GM19467 (cell line): ENCODE measurements around the gene COQ9.

Source experiments
- ATAC-seq: cut with Tn5 transposase; IDR thresholded peaks from one replicate; pipeline ENCODE4 v1.9.1; 2021; ENCODE audit warnings: mild to moderate bottlenecking, moderate library complexity; ENCODE audit not compliant: unreplicated experiment

COQ9 gene

DNA sequence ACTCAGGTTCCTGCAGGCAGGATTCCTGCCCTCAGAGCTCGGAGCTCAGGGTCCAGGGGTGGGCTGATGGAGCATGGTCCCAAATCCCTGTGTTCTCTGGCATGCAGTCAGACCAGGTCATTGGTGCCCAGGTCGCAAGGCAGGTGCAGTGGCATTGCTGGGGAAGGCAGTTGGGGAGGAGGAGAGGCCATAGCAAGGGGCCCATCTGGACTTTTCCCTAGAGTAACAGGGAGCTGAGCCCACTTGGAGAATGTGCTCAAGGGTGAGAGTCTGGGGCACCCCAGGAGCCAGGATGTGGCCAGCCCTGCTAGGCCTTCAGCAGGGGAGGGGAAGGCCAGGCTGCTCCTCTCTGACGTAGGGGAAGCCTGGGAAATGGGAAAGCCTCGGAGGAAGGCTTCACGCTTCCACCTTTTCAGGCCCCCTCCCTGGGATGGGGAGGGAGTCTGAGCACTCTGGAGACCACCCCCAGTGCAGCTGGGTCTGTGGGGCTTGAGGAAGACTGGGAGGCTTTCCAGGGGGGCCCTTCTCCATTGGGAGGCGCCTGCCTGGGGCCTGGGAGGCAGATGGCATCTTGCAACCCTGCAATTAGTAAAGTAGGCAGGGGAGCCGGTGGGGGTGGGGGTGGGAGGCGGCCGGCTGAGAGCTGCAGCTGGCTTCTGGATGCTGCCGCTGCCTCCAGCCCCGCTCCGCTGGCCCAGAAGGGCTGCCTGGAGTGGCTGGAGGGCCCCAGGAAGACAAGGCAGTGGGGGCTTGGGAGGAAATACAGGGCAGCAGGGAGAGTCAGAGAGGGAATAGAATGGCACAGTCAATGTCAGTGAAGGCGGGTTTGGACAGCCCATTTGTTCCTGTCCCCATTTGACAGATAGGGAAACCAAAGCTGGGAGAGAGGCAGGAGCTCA lies 60.1 kb downstream of the COQ9 start:
- no peak for ATAC-seq

DNA sequence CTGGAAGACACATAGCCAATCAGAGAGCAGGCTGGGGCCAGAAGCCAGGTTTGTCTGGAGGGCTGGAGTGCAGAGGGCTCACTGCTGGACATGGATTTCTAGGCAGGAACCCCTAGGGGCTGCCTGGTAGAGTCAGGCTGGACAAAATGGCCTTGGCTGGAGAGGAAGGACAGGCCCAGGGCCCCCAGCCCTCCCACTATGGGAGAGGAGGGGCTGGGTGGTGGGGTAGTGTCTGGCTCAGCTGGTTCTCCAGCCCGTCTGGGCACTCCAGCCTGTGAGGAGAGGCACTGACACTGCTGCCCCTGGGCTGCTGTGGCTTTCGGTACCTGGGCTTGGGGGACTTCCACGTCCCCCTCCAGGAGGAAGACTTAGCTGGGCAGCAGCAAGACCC lies 60.8 kb downstream of the COQ9 start:
- no peak for ATAC-seq

DNA sequence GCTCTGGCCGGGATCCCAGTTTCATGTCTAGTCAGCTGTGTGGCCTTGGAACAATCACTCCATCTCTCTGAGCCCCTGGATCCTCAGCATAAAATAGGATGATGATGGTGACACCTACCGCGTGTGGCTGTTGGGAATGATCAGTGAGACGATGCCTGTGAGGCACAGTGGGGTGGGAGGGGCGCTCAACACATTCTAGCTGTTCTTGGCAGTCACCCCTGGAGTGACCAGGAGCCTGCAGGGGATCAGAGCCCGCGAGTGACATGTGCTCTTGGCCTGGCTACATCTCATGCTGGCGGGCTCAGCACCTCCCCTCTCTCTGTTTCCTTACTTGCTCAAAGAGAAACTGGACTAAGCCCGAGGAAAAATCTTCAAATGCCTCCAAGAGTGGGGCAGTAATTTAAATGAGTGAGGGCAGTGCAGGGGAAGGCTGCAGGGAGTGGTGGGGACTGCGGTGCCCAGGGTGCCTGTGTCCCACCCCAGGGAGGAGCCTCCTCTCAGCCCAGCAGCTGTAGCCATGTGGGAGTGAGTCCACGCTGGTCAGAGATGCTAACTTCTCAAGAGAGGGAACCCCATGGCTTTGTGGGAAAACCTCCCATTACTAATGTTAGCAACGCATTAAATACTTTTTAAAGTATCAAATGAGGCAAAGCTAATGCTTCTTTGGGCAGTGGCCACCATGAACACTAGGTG lies 62.1 kb downstream of the COQ9 start:
- no peak for ATAC-seq

DNA sequence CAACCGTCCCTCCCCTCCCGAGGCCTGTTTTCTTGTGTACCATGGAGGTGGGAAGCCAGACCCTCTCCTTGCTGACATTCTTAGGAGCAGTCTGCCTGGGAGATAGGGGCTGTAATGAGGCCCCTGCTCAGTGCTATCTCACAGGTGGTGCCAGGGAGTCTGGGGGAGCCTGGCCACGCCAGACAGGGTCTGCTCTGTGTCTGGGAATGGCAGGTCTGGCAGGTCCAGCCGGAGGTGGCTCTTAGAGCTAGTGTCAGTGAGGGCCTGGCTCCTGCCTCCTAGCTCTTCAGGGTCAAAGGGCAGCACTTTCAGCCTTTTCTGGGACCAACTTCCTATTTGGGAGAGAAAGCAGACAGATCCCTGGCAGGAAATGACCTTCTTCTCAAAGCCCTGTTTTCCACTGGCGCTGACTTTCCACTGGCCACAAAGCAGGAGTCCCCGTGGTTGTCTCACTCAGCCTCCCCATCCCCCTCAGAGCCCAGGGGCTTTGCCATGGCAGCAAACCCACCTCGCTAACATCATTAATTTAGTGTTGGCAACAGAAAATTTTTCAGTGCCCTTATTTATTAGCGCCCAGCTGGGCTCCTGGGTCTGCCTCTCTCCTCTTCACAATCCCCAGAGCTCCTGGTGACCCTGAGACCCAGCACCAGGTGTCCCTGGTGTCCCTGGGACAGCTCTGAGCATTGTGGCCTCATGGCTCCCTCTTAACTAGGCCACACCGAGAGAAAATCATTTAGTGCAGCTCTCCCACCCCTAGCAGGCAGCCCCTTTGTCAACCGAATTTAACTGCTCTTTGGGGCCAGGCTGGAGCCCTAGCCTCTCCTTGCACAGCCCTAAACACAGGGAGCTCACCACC lies 63.0 kb downstream of the COQ9 start:
- ATAC-seq = no peak
